ENCODE measurements around the gene POGLUT2.

DNA sequence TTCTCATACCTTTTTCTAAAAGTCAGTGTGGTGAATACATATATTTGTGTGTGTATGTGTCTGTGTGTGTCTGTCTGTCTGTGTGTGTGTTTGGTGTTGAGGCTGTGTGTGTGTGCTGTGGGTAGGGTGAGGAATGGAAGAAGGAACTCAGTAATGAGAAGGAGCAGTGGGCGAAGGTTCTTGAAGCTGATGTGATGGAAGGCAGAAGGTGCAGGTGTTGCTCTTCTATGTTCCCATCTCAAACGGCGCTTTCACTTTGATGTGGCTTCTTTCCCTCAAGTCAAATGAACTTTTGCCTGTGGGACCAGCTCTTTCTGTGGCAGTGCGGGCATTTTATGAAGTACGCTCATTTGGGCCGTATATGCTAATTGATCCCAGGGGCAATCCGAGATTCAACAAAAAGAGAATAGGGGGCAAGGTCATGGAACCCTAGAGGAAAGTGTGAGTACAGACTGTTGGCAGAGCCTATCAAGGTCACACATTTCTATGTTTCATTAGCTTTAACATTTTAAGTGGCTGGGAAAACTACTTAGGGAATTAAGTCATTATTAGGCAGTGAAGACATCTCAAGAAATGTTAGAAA lies 15.3 kb upstream of the POGLUT2 start:
- TF ChIP-seq REST (IDR thresholded peaks at IDR 0.05; ENCODE audit: unreplicated experiment) (no peak), CTCF (conservative IDR thresholded peaks at IDR 0.05; ENCODE audit: low read depth in 2 of 2) (no peak), EZH2 (IDR thresholded peaks at IDR 0.05; ENCODE audit: low read depth, unreplicated experiment) (no peak), POLR2AphosphoS5 (IDR thresholded peaks at IDR 0.05; ENCODE audit: low read depth) (no peak), CREB1 (CRISPR knock-in tag; IDR thresholded peaks at IDR 0.05; ENCODE audit: low read depth) (no peak), EZH2phosphoT487 (IDR thresholded peaks at IDR 0.05; ENCODE audit: unreplicated experiment) (no peak), JUNB (IDR thresholded peaks at IDR 0.05; ENCODE audit: unreplicated experiment) (no peak), NANOG (IDR thresholded peaks at IDR 0.05; ENCODE audit: borderline replicate concordance) (no peak), STAT1 (IDR thresholded peaks at IDR 0.05; ENCODE audit: unreplicated experiment) (no peak)
- TF ChIP-seq, protein P1, sequence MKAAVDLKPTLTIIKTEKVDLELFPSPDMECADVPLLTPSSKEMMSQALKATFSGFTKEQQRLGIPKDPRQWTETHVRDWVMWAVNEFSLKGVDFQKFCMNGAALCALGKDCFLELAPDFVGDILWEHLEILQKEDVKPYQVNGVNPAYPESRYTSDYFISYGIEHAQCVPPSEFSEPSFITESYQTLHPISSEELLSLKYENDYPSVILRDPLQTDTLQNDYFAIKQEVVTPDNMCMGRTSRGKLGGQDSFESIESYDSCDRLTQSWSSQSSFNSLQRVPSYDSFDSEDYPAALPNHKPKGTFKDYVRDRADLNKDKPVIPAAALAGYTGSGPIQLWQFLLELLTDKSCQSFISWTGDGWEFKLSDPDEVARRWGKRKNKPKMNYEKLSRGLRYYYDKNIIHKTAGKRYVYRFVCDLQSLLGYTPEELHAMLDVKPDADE (IDR thresholded peaks at IDR 0.05) = no peak

All from GM23338 (cell line).